Renal pelvis (tissue), 4 donors: ENCODE measurements around the gene GFAP. TPM values are rescaled to one million over a fixed set of nuclear protein-coding genes. Genes with fewer than 3 reads are reported as not detected.

ENCODE experiments used
- DNase-seq: peaks from one replicate; pipeline ENCODE4 v3.0.0-alpha.2; 2013
- polyA plus RNA-seq, 3 donors: library from polyadenylated mRNA; unstranded; fragments of 120-200 nt; gene quantifications; one replicate each; pipeline ENCODE4 v1.2.1, GENCODE V29; 2013; ENCODE audit not compliant: insufficient read length in 3 of 3

Gene GFAP
- polyA plus RNA-seq, 3 donors: 1.1 to 3.4 (median 1.8) TPM

- no peak for DNase-seq
Measured at GRCh38 chr17:44932096-44932786, 16.9 kb upstream of the GFAP start.

GRCh38 chr17:44931376-44931775 is 16.1 kb upstream of the GFAP start:
- no peak for DNase-seq

- DNase-seq: no peak
Measured at GRCh38 chr17:44930667-44931066, 15.4 kb upstream of the GFAP start.

- DNase-seq: no peak
Measured at GRCh38 chr17:44928950-44929720, 13.8 kb upstream of the GFAP start.

GRCh38 chr17:44928136-44928535 is 12.8 kb upstream of the GFAP start:
- DNase-seq: no peak

- no peak for DNase-seq
Measured at GRCh38 chr17:44927696-44928095, 12.4 kb upstream of the GFAP start.

- no peak for DNase-seq
Measured at GRCh38 chr17:44926821-44927525, 11.7 kb upstream of the GFAP start.

- no peak for DNase-seq
Measured at GRCh38 chr17:44925731-44926697, 10.7 kb upstream of the GFAP start.

GRCh38 chr17:44924107-44924544 is 8.8 kb upstream of the GFAP start:
- DNase-seq: no peak

GRCh38 chr17:44922746-44923470 is 7.6 kb upstream of the GFAP start:
- DNase-seq: no peak

GRCh38 chr17:44922136-44922535 is 6.8 kb upstream of the GFAP start:
- DNase-seq: no peak

GRCh38 chr17:44921122-44921882 is 6.0 kb upstream of the GFAP start:
- no peak for DNase-seq

- no peak for DNase-seq
Measured at GRCh38 chr17:44920565-44920940, 5.3 kb upstream of the GFAP start.

GRCh38 chr17:44919885-44920564 is 4.7 kb upstream of the GFAP start:
- peak; percentile 74 for DNase-seq

GRCh38 chr17:44919411-44919810 is 4.1 kb upstream of the GFAP start:
- no peak for DNase-seq

GRCh38 chr17:44918006-44918405 is 2.7 kb upstream of the GFAP start:
- no peak for DNase-seq

- no peak for DNase-seq
Measured at GRCh38 chr17:44917456-44917855, 2.2 kb upstream of the GFAP start.

GRCh38 chr17:44916781-44917241 is 1.5 kb upstream of the GFAP start:
- no peak for DNase-seq
